Lung (tissue), 12 donors: ENCODE measurements around the gene PCBP3. TPM values are rescaled to one million over a fixed set of nuclear protein-coding genes. Genes with fewer than 3 reads are reported as not detected.
"Not testable (repeated sequence)": the region's sequence is repeated elsewhere in the genome, so short reads cannot be mapped to it uniquely, and the experiment has no call there.

Experiments
- ATAC-seq: fragments of 200-7000 bp; cut with Tn5 transposase; one replicate; pipeline ENCODE4 v1.9.1; 2020; ENCODE audit warnings: moderate number of reproducible peaks; ENCODE audit not compliant: insufficient read depth, low FRiP score
- DNase-seq, 3 donors: peaks; one replicate each; pipeline ENCODE4 v3.0.0-alpha.2; 2013 to 2017
- H3K27ac ChIP-seq, 2 donors: one replicate each; pipeline ENCODE4 v1.5.1; 2013; ENCODE audit warnings: mild to moderate bottlenecking in 2 of 2, moderate library complexity in 2 of 2, control low read depth in 1 of 2, inconsistent platforms in 1 of 2, low read depth in 1 of 2, low read length in 1 of 2
- H3K27me3 ChIP-seq, 3 donors: one replicate each; pipeline ENCODE4 v1.5.1; 2013; ENCODE audit warnings: low read length in 2 of 3; ENCODE audit not compliant: control insufficient read depth in 3 of 3, insufficient read depth in 3 of 3
- H3K36me3 ChIP-seq, 4 donors: one replicate each; pipeline ENCODE4 v1.5.1; 2013; ENCODE audit warnings: low read length in 4 of 4, mild to moderate bottlenecking in 1 of 4, moderate library complexity in 1 of 4; ENCODE audit not compliant: control insufficient read depth in 4 of 4, insufficient read depth in 4 of 4
- H3K4me1 ChIP-seq, 5 donors: one replicate each; pipeline ENCODE4 v1.5.1; 2013; ENCODE audit warnings: low read length in 5 of 5, mild to moderate bottlenecking in 2 of 5, moderate library complexity in 1 of 5; ENCODE audit not compliant: control insufficient read depth in 5 of 5, insufficient read depth in 5 of 5
- H3K4me3 ChIP-seq: one replicate; pipeline ENCODE4 v1.5.1; 2013; ENCODE audit warnings: mild to moderate bottlenecking, control low read depth, moderate library complexity
- H3K9ac ChIP-seq, 2 donors: one replicate each; pipeline ENCODE4 v1.5.1; 2013; ENCODE audit warnings: low read length in 2 of 2, control low read depth in 1 of 2; ENCODE audit not compliant: insufficient read depth in 1 of 2
- H3K9me3 ChIP-seq, 4 donors: one replicate each; pipeline ENCODE4 v1.5.1; 2013; ENCODE audit warnings: low read length in 3 of 4, mild to moderate bottlenecking in 1 of 4, moderate library complexity in 1 of 4; ENCODE audit not compliant: control insufficient read depth in 4 of 4, insufficient read depth in 3 of 4
- CTCF ChIP-seq: IDR thresholded peaks from 2 replicates; pipeline ENCODE4 v1.5.1; 2012; ENCODE audit warnings: mild to moderate bottlenecking; ENCODE audit errors: control extremely low read depth, extremely low read depth
- WGBS, 2 donors: extraction: QIAGEN DNeasy Blood & Tissue Kit; methylation state at CpG; one replicate each; pipeline ENCODE4 v1.1.7; 2013; 5-methylcytosine and 5-hydroxymethylcytosine counted together
- polyA plus RNA-seq, 2 donors: library from polyadenylated mRNA; stranded (reverse); fragments of 200-250 nt; gene quantifications; one replicate each; pipeline ENCODE4 v1.2.1, GENCODE V29; 2013
- total RNA-seq, 2 donors: library from RNA; depleted of rRNA in 1 of 2; stranded (reverse); fragments of >200 nt in 1 of 2; gene quantifications; one replicate each; pipeline ENCODE4 v1.2.1, GENCODE V29; 2014 to 2021
- donor health status: control.
- donor health status: control.
- donor health status: Bipolar disorder and iron deficiency.
- donor health status: healthy.
- donor health status: DM: yes; HTN: yes; CAD: no.

Gene PCBP3
- total and polyA plus RNA-seq, 4 donors: 1.6 to 8.2 (median 3.1) TPM

DNA sequence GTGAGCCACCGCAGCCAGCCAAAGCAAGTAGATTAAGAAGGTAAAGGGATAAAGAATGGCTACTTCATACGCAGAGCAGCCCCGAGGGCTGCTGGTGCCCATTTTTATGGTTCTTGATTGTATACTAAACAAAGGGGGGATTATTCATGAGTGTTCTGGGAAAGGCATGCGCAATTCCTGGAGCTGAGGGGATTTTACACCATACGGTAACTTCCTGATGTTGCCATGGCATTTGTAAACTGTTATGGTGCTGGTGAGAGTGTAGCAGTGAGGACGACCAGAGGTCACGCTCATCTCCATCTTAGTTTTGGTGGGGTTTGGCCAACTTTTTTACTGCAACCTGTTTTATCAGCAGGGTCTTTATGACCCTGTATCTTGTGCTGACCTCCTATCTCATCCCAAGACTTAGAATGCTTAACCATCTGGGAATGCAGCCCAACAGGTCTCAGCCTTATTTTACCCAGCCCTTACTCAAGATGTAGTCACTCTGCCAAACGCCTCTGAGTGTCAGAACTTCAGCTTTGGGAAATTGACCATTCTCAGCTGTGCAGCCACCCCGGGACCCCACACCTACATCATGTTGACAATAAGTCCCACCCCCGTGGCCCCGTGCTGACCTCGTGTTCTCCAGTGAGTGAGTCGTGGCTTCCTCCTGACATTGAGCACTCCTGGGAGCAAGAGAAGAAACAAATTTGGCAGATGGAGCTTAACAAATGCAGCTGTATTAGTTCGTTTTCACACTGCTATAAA is 188.6 kb downstream of the PCBP3 start:
- Histone ChIP-seq H3K4me1 (peaks cover 0 to 13% (median 1%) of the 10 kb centered on the region in 5 donors), H3K9me3 (no peaks in the 10 kb centered on the region), H3K36me3 (no peaks in the 10 kb centered on the region), H3K4me3 (no peak overlapping the region), H3K9ac (no peak overlapping the region), H3K27me3 (peaks cover 0 to 4% (median 0%) of the 10 kb centered on the region in 3 donors), H3K27ac (no peak overlapping the region)
- TF ChIP-seq CTCF: no peak
- ATAC-seq (no peak), DNase-seq (peak in 2 of 3 donors; percentile 37 to 47)
- WGBS, 2 donors: 61 to 75% methylated on average over 14 of the region's 14 CpGs

DNA sequence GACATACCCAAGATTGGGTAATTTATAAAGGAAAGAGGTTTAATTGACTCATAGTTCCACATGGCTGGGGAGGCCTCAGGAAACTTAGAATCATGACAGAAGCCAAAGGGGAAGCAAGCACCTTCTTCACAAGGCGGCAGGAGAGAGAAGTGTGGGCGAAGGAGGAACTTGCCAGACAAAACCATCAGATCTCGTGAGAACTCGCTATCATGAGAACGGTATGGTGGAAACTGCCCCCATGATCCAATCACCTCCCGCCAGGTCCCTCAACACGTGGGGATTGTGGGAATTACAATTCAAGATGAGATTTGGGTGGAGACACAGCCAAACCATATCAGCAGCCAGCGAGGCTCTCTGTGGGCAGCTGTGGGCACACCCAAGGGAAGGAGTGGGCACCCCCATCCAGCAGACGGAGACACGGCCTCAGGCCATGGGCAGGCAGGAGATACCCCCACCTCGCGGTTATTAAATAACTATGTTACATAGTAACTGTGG is 189.3 kb downstream of the PCBP3 start:
- not testable (repeated sequence) for H3K36me3 ChIP-seq, H3K4me3 ChIP-seq, H3K9ac ChIP-seq, ATAC-seq, H3K27ac ChIP-seq, DNase-seq, H3K27me3 ChIP-seq, H3K9me3 ChIP-seq
- 84 to 89% methylated on average over 12 of the region's 12 CpGs for WGBS, 2 donors
- H3K4me1 ChIP-seq: peaks cover 0 to 15% (median 3%) of the 10 kb centered on the region in 5 donors

DNA sequence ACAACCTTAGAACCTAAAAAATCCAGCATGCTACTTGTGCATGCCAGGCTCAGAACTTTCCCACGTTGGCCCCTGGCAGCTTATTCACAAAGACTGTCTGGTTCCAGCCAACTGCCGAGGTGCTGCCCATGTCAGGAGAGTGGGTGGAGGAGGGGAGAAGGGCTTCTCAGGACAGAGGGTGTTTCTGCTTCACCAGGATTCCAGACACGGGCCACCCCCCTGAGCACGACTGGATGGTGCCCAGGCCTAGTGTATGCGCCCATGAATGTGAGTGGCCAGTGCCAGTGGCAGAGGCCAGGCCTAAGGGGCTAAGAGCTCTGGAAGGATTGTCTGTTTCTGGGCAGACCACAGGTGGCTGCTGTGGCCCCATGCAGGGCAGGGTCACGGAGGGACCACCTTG is 189.9 kb downstream of the PCBP3 start:
- peaks cover 0 to 15% (median 3%) of the 10 kb centered on the region in 5 donors for H3K4me1 ChIP-seq
- H3K27ac ChIP-seq: no peak overlapping the region
- ATAC-seq: no peak

More for the DNA sequence above, 189.9 kb downstream of the PCBP3 start:
- Histone ChIP-seq H3K4me3 (no peak overlapping the region), H3K9ac (no peak overlapping the region), H3K27me3 (peaks cover 0 to 4% (median 0%) of the 10 kb centered on the region in 3 donors), H3K9me3 (no peaks in the 10 kb centered on the region), H3K36me3 (no peaks in the 10 kb centered on the region)
- TF ChIP-seq CTCF: no peak
- DNase-seq: no peak
- WGBS, 2 donors: 79 to 88% methylated on average over 6 of the region's 6 CpGs
